H9 (cell line): ENCODE data around the gene TMPRSS5. TPM values are rescaled to one million over a fixed set of nuclear protein-coding genes. Genes with fewer than 3 reads are reported as not detected.

Experiments
- DNase-seq: peaks from one replicate; pipeline ENCODE4 v3.0.0-alpha.2; 2017
- H2AFZ ChIP-seq: one replicate; pipeline ENCODE4 v1.6.1; 2013; ENCODE audit warnings: mild to moderate bottlenecking, low read length, control low read depth, moderate library complexity
- H2AK5ac ChIP-seq: 2 replicates; pipeline ENCODE4 v1.6.1; 2013; ENCODE audit warnings: low read length, control low read depth, mixed read lengths; ENCODE audit not compliant: insufficient read length
- H2BK120ac ChIP-seq: one replicate; pipeline ENCODE4 v1.6.1; 2013; ENCODE audit warnings: low read depth, mild to moderate bottlenecking, low read length, control low read depth, inconsistent platforms; ENCODE audit not compliant: poor library complexity, severe bottlenecking
- H2BK12ac ChIP-seq: 2 replicates; pipeline ENCODE4 v1.6.1; 2013; ENCODE audit warnings: low read length, control low read depth, mixed read lengths, low read depth; ENCODE audit not compliant: insufficient read length
- H2BK15ac ChIP-seq: 2 replicates; pipeline ENCODE4 v1.6.1; 2013; ENCODE audit warnings: low read depth, low read length, control low read depth
- H2BK20ac ChIP-seq: one replicate; pipeline ENCODE4 v1.6.1; 2013; ENCODE audit warnings: low read depth, mild to moderate bottlenecking, low read length, control low read depth, inconsistent platforms; ENCODE audit not compliant: poor library complexity, severe bottlenecking
- H2BK5ac ChIP-seq: 2 replicates; pipeline ENCODE4 v1.6.1; 2013; ENCODE audit warnings: low read length, control low read depth, mixed read lengths; ENCODE audit not compliant: insufficient read length
- H3K14ac ChIP-seq: 2 replicates; pipeline ENCODE4 v1.6.1; 2013; ENCODE audit warnings: low read length, control low read depth; ENCODE audit not compliant: insufficient read depth
- H3K18ac ChIP-seq: 2 replicates; pipeline ENCODE4 v1.6.1; 2013; ENCODE audit warnings: low read depth, mild to moderate bottlenecking, mixed read lengths, low read length, control low read depth; ENCODE audit not compliant: insufficient read length
- H3K23ac ChIP-seq: 2 replicates; pipeline ENCODE4 v1.6.1; 2013; ENCODE audit warnings: low read length, control low read depth, mixed read lengths, low read depth; ENCODE audit not compliant: insufficient read length
- H3K23me2 ChIP-seq: 2 replicates; pipeline ENCODE4 v1.6.1; 2013; ENCODE audit warnings: low read depth, mild to moderate bottlenecking, mixed read lengths, low read length, control low read depth; ENCODE audit not compliant: insufficient read length, poor library complexity, severe bottlenecking
- H3K27ac ChIP-seq: 2 replicates; pipeline ENCODE4 v1.5.1; 2013; ENCODE audit warnings: low read length, control low read depth, mixed read lengths, low read depth; ENCODE audit not compliant: insufficient read length
- H3K27me3 ChIP-seq: 2 replicates; pipeline ENCODE4 v1.6.1; 2013; ENCODE audit warnings: low read length, control low read depth, inconsistent platforms; ENCODE audit not compliant: insufficient read depth
- H3K4ac ChIP-seq: 2 replicates; pipeline ENCODE4 v1.6.1; 2013; ENCODE audit warnings: low read depth, mild to moderate bottlenecking, control low read depth, inconsistent platforms, low read length, moderate library complexity
- H3K4me1 ChIP-seq: 2 replicates; pipeline ENCODE4 v1.6.1; 2013; ENCODE audit warnings: low read length, control low read depth, inconsistent platforms; ENCODE audit not compliant: insufficient read depth
- H3K4me2 ChIP-seq: 2 replicates; pipeline ENCODE4 v1.6.1; 2013; ENCODE audit warnings: low read length, control low read depth, mixed read lengths; ENCODE audit not compliant: insufficient read length, insufficient read depth
- H3K56ac ChIP-seq: 2 replicates; pipeline ENCODE4 v1.6.1; 2013; ENCODE audit warnings: low read depth, mild to moderate bottlenecking, mixed read lengths, low read length, control low read depth; ENCODE audit not compliant: insufficient read length
- H3K79me1 ChIP-seq: 2 replicates; pipeline ENCODE4 v1.6.1; 2013; ENCODE audit warnings: low read depth, mild to moderate bottlenecking, moderate library complexity, low read length, control low read depth, inconsistent platforms; ENCODE audit not compliant: insufficient read depth, poor library complexity, severe bottlenecking
- H3K79me2 ChIP-seq: 2 replicates; pipeline ENCODE4 v1.6.1; 2013; ENCODE audit warnings: low read length, control low read depth, inconsistent platforms; ENCODE audit not compliant: insufficient read depth
- H3K9ac ChIP-seq: 2 replicates; pipeline ENCODE4 v1.6.1; 2013; ENCODE audit warnings: low read length, control low read depth, mixed read lengths; ENCODE audit not compliant: insufficient read length; ENCODE audit errors: extremely low read depth
- H3K9me3 ChIP-seq: one replicate; pipeline ENCODE4 v1.6.1; 2013; ENCODE audit warnings: low read depth, low read length, inconsistent platforms; ENCODE audit not compliant: control insufficient read depth
- H3T11ph ChIP-seq: one replicate; pipeline ENCODE4 v1.6.1; 2013; ENCODE audit warnings: mild to moderate bottlenecking, low read length, control low read depth, inconsistent platforms
- H4K20me1 ChIP-seq: one replicate; pipeline ENCODE4 v1.6.1; 2013; ENCODE audit not compliant: control insufficient read depth, insufficient read length, insufficient read depth
- H4K5ac ChIP-seq: 2 replicates; pipeline ENCODE4 v1.6.1; 2013; ENCODE audit warnings: low read depth, mild to moderate bottlenecking, mixed read lengths, low read length, control low read depth; ENCODE audit not compliant: insufficient read length
- H4K8ac ChIP-seq: replicated peaks from 2 replicates; pipeline ENCODE4 v1.6.1; 2013; ENCODE audit warnings: low read length, control low read depth, mixed read lengths, low read depth; ENCODE audit not compliant: insufficient read length
- H4K91ac ChIP-seq: 2 replicates; pipeline ENCODE4 v1.6.1; 2013; ENCODE audit warnings: low read depth, mild to moderate bottlenecking, moderate library complexity, mixed read lengths, low read length, control low read depth; ENCODE audit not compliant: insufficient read length
- H3K27ac Mint-ChIP-seq, 3 experiments: 2 replicates in 2 of 3; 3 replicates in 1 of 3; pipeline ENCODE4 v1.8.0; 2020 to 2021; ENCODE audit warnings: mixed read lengths in 3 of 3, mild to moderate bottlenecking in 1 of 3, moderate library complexity in 1 of 3
- H3K27me3 Mint-ChIP-seq: 2 replicates; pipeline ENCODE4 v1.8.0; 2021; ENCODE audit warnings: low read depth, mild to moderate bottlenecking, moderate library complexity, mixed read lengths
- H3K36me3 Mint-ChIP-seq, 3 experiments: 2 replicates in 2 of 3; 3 replicates in 1 of 3; pipeline ENCODE4 v1.8.0; 2020 to 2021; ENCODE audit warnings: low read depth in 3 of 3, mixed read lengths in 3 of 3; ENCODE audit not compliant: insufficient read depth in 1 of 3
- H3K4me1 Mint-ChIP-seq, 2 experiments: 2 replicates each; pipeline ENCODE4 v1.8.0; 2020; ENCODE audit warnings: mixed read lengths in 2 of 2
- H3K4me3 Mint-ChIP-seq, 2 experiments: 2 replicates in 1 of 2; 3 replicates in 1 of 2; pipeline ENCODE4 v1.8.0; 2020 to 2021; ENCODE audit warnings: mild to moderate bottlenecking in 2 of 2, mixed read lengths in 2 of 2, moderate library complexity in 1 of 2
- H3K9me3 Mint-ChIP-seq, 2 experiments: 2 replicates in 1 of 2; 3 replicates in 1 of 2; pipeline ENCODE4 v1.8.0; 2020; ENCODE audit warnings: mild to moderate bottlenecking in 2 of 2, mixed read lengths in 2 of 2, moderate library complexity in 1 of 2
- WGBS: extraction: QIAGEN DNeasy Blood & Tissue Kit; methylation state at CpG from one replicate; pipeline ENCODE4 v1.1.7; 2013; ENCODE audit warnings: missing lambda C conversion rate, low lambda C conversion rate, mixed read lengths; ENCODE audit not compliant: insufficient read length; ENCODE audit errors: extremely low coverage; 5-methylcytosine and 5-hydroxymethylcytosine counted together
- total RNA-seq: library from RNA; stranded (reverse); gene quantifications from 2 replicates; pipeline ENCODE4 v1.2.1, GENCODE V29; 2021
- TF ChIP-seq, protein P1 (sequence below): fragments of 200-600 bp; sonication (generic); conservative IDR thresholded peaks from 3 replicates; pipeline ENCODE4 v1.8.0; 2021; ENCODE audit warnings: antibody characterized with exemption, mild to moderate bottlenecking

TMPRSS5 gene
- total RNA-seq, 1 experiment from 2014 or later, result 0.37 TPM

DNA sequence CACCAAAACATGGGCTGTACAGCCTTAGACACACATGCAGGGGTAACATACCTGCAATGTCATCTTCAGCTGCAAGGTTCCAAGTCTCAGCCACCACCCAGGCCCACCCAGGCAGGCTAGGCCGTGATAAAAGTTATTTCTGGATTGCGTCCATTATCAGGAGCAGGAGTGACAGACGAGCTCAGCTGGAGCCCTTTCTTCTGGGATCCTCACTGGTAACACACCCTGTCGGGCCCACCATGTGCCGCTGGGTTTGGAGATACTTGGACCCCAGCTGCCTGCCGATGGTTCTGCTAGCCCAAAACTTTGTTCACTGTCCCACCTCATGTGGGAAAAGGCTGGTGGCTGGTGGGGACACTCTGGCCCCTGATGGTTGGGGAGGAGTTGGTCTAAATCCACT, 24.8 kb downstream of the TMPRSS5 start:
- Histone ChIP-seq H3K56ac (no peak overlapping the region), H3K27me3 (no peaks in the 10 kb centered on the region), H3K14ac (no peak overlapping the region), H3K23me2 (no peaks in the 10 kb centered on the region), H3K4me1 (no peaks in the 10 kb centered on the region), H2BK15ac (no peak overlapping the region), H2BK12ac (no peak overlapping the region), H4K8ac (no peak overlapping the region), H3K18ac (no peak overlapping the region), H2BK5ac (no peak overlapping the region), H3K27ac (no peak overlapping the region), H2BK120ac (no peak overlapping the region), H3K23ac (no peak overlapping the region), H3K9ac (no peak overlapping the region), H4K91ac (no peak overlapping the region), H3K79me1 (no peaks in the 10 kb centered on the region), H2BK20ac (no peak overlapping the region), H3K9me3 (no peaks in the 10 kb centered on the region), H2AK5ac (no peak overlapping the region), H3K4ac (no peak overlapping the region), H4K20me1 (no peaks in the 10 kb centered on the region), H4K5ac (no peak overlapping the region), H3K79me2 (no peaks in the 10 kb centered on the region), H3T11ph (no peak overlapping the region), H3K4me2 (no peak overlapping the region), H2AFZ (no peak overlapping the region)
- no CpG with 5 or more reads among the region's 6 CpGs for WGBS
- Mint-ChIP-seq H3K36me3 (no peaks in the 10 kb centered on the region), H3K4me1 (peaks cover 13% of the 10 kb centered on the region in 2 experiments), H3K27ac (no peak overlapping the region), H3K4me3 (no peak overlapping the region), H3K27me3 (peaks cover 4% of the 10 kb centered on the region), H3K9me3 (no peaks in the 10 kb centered on the region; a peak in 1 of 5 replicates)
- TF ChIP-seq, protein P1, sequence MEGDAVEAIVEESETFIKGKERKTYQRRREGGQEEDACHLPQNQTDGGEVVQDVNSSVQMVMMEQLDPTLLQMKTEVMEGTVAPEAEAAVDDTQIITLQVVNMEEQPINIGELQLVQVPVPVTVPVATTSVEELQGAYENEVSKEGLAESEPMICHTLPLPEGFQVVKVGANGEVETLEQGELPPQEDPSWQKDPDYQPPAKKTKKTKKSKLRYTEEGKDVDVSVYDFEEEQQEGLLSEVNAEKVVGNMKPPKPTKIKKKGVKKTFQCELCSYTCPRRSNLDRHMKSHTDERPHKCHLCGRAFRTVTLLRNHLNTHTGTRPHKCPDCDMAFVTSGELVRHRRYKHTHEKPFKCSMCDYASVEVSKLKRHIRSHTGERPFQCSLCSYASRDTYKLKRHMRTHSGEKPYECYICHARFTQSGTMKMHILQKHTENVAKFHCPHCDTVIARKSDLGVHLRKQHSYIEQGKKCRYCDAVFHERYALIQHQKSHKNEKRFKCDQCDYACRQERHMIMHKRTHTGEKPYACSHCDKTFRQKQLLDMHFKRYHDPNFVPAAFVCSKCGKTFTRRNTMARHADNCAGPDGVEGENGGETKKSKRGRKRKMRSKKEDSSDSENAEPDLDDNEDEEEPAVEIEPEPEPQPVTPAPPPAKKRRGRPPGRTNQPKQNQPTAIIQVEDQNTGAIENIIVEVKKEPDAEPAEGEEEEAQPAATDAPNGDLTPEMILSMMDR, result no peak
- DNase-seq, result no peak
